ENCODE results near the gene PRKCB. TPM values are rescaled to one million over a fixed set of nuclear protein-coding genes. Genes with fewer than 3 reads are reported as not detected.

PRKCB gene
- polyA plus RNA-seq, 4 donors = 4.2 to 7.7 (median 5.0) TPM

DNA sequence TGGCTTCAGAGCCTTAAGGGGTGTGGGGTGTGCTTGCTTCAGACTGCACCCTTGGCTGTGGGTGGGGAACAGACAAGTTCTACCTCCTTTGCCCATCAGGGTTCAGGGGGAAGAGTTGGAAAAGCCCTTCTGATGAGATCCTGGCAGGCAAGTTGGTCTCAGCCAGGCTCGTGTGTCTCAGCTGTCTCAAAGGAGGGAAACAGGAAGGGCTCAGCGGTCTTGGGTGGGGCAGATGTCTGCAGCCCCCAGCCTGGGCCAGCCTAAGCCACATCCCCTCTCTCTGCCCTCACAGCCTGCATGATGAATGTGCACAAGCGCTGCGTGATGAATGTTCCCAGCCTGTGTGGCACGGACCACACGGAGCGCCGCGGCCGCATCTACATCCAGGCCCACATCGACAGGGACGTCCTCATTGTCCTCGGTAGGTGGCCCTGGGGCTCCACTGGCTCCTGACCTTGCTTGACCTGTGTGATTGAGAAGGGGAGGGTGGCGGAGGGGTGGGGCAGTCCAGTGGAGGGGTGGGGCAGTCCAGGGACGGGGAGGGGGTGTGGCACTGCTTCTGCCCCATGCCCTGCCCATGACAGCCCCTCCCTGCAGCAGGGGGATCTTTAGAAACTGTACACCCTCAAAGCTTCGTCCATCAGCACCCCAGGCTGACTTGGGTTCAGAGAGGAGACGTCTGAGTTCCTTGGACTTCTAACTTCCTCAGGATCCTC, 199.5 kb downstream of the PRKCB start:
- no peak for DNase-seq (ENCODE audit: low read depth in 4 of 4, low spot score in 3 of 4)

DNA sequence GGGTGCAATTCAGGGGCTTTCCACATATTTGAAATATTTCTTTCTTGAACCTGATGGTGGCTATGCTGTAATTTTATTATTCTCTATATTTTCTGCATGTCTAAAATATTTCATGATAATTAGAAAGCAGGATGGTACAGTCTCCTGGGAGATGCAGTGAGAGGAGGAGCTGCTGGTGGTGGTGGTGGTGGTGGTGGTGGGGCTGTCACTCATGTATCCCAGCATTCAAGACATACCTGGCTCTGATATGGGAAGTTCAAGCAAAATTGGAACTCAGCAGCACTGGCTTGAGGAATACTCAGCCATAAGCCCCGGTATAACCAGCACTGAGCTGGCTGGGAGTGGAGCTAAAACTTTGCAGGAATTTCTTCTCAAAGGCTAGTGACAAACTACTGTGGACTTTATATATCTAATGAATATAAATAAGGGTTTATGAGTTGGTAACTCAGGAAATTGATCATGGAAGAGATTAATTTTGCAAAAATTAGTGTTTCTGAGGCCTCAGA, 200.3 kb downstream of the PRKCB start:
- DNase-seq (ENCODE audit: low read depth in 4 of 4, low spot score in 3 of 4) = no peak

- DNase-seq (ENCODE audit: low read depth in 4 of 4, low spot score in 3 of 4) = peak in 2 of 4 donors; percentile 12 to 29
Measured at GRCh38 chr16:24036614-24037013, 200.8 kb downstream of the PRKCB start.

GRCh38 chr16:24037335-24037734, 201.6 kb downstream of the PRKCB start:
- no peak for DNase-seq (ENCODE audit: low read depth in 4 of 4, low spot score in 3 of 4)

DNA sequence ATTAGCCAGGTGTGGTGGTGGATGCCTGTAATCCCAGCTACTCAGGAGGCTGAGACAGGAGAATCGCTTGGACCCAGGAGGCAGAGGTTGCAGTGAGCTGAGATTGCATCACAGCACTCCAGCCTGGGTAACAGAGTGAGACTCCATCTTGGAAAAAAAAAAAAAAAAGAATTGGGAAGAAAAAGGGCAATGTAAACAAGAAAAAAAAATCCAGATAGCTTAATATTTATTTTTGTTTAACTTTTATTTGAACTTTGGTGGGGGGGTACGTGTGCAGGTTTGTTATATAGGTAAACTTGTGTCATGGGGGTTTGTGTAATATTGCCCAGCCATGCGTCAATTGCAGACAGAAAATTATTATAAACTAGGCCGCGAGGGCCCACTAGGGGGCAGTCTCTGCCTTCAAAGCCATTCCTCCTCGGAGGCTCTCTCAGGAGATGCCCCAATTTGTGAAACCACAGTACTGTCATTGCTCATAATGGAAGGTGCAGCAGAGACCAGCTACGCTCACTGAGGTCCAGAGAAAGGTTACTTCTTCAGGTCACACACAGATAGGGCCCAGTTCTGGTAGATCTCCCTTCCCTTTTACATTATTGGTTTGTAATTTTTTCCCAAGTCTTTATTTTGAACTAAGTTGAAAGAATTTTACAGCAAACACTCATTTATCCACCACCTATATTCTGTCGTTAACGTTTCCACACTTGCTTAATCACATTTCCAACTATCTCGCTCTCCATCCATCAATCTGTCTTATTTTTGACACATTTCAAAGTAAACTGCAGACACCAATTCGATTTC, 206.2 kb downstream of the PRKCB start:
- peak in 2 of 4 donors; percentile 6 to 8 for DNase-seq (ENCODE audit: low read depth in 4 of 4, low spot score in 3 of 4)

GRCh38 chr16:24044467-24044866, 208.7 kb downstream of the PRKCB start:
- DNase-seq (ENCODE audit: low read depth in 4 of 4, low spot score in 3 of 4) = no peak

DNA sequence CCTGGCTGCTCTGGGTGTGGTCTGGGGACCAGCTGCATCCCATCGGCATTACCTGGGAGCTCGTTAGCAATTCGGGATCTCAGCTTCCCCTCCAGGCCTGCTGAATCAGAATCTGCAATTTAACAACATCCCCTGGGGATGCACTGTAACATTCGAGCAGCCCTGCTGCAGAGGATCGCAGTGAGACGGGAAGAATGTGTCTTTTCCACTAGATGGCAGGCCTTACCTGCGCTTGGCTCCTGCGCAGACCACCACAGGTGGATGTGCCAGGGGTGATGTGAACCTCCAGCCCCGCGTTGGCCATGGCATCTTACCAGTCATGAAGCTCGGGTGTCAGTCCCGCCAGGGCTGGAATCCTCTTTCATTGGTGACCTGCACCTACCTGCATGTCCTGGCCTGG, 209.9 kb downstream of the PRKCB start:
- no peak for DNase-seq (ENCODE audit: low read depth in 4 of 4, low spot score in 3 of 4)

- no peak for DNase-seq (ENCODE audit: low read depth in 4 of 4, low spot score in 3 of 4)
Measured at GRCh38 chr16:24046442-24046841, 210.7 kb downstream of the PRKCB start.

GRCh38 chr16:24049113-24049512, 213.3 kb downstream of the PRKCB start:
- no peak for DNase-seq (ENCODE audit: low read depth in 4 of 4, low spot score in 3 of 4)

GRCh38 chr16:24051125-24051524, 215.3 kb downstream of the PRKCB start:
- DNase-seq (ENCODE audit: low read depth in 4 of 4, low spot score in 3 of 4) = no peak

DNA sequence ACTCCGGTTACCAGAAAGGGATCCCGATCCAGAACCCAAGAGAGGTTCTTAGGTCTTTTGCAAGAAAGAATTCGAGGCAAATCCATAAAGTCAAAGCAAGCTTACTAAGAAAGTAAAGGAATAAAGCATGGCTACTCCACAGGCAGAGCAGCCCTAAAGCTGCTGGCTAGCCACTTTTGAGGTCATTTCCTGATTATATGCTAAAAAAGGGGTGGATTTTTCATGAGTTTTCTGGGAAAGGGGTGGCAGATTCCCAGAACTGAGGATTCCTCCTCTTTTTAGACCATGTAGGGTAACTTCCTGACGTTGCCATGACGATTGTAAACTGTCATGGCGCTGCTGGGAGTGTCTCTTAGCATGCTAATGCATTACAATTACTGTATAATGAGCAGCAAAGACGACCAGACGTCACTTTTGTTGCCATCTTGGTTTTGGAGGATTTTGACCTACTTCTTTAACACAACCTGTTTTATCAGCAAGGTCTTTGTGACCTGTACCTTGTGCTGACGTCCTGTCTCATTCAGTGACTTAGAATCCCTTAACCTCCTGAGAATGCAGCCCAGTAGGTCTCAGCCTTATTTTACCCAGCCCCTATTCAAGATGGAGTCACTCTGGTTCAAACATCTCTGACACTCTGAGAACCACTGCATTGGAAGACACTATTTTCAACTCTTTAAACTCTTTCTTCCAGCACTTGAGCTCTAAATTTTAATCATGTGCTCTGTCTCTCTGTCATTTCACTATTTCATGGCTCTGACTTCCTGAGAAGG, 216.7 kb downstream of the PRKCB start:
- DNase-seq (ENCODE audit: low read depth in 4 of 4, low spot score in 3 of 4) = no peak

DNA sequence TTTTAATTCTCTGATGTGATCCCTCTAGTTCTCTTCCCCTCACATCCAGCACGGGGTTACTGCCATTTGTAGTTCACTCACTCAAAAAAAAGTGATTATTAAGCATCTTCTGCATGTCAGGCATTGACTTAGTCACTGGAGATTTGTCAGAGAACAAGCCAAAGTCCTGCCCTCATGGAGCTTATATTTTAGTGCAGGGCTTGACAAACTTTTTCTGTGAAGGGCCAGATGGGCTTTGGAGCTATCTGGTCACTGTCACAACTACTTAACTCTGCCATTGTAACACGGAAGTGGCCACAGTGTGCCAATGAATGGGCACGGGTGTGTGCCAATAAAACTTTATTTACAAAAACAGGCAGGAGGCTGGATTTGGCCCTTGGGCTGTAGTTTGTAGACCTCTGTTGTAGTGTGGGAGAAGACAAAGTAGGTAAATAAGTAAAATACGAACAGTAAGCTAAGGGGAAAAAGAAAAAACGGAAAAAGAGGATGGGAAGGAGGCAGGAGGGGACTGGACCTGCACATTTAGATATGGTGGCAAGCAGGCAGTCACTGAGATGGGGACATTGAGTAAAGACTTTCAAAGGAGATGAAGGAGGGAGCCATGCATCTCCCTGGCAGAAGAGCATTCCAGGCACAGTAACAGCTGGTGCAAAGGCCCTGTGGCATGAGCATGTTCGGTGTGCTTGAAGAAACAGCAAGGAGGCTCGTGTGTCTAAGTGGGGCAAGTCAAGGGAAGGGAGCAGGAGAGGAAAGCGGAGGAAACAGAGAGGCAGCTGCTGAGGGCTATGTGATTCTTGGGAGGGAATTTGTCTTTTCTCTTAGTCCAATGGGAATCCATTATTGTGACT, 217.5 kb downstream of the PRKCB start:
- DNase-seq (ENCODE audit: low read depth in 4 of 4, low spot score in 3 of 4) = no peak

- no peak for DNase-seq (ENCODE audit: low read depth in 4 of 4, low spot score in 3 of 4)
Measured at GRCh38 chr16:24054741-24055491, 219.1 kb downstream of the PRKCB start.

GRCh38 chr16:24062270-24062817, 226.6 kb downstream of the PRKCB start:
- no peak for DNase-seq (ENCODE audit: low read depth in 4 of 4, low spot score in 3 of 4)

GRCh38 chr16:24069036-24069590, 233.3 kb downstream of the PRKCB start:
- no peak for DNase-seq (ENCODE audit: low read depth in 4 of 4, low spot score in 3 of 4)

DNA sequence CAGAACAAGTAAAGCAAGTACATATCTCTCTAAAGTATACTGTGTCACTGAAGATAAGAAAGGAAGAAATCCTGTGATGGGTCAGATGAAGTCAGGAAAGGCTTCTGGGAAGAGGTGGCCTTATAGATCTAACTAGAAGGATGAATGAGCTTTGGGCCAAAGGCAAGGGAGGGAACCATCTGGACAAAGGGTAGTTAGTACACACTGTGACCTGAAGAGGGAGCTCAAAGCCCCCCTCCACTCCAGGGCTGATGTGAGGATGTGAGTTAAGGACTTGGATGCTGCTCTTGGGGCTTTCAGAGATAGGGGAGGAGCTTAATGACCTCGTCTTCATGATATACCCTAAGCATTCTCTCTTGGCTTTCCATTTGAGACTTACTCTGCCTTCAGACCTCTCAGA, 235.1 kb downstream of the PRKCB start:
- DNase-seq (ENCODE audit: low read depth in 4 of 4, low spot score in 3 of 4) = no peak

GRCh38 chr16:24071666-24072360, 236.0 kb downstream of the PRKCB start:
- no peak for DNase-seq (ENCODE audit: low read depth in 4 of 4, low spot score in 3 of 4)

- no peak for DNase-seq (ENCODE audit: low read depth in 4 of 4, low spot score in 3 of 4)
Measured at GRCh38 chr16:24073321-24073720, 237.5 kb downstream of the PRKCB start.

Measured in left renal pelvis (tissue), 4 donors.